LNCAP (cell line): Measurements from ENCODE around the gene NOC2L.

Source experiments
- CTCF ChIP-seq: fragments of 450-650 bp; IDR thresholded peaks from 2 replicates; pipeline ENCODE4 v1.5.1; 2017; ENCODE audit warnings: mild to moderate bottlenecking

The NOC2L gene

DNA sequence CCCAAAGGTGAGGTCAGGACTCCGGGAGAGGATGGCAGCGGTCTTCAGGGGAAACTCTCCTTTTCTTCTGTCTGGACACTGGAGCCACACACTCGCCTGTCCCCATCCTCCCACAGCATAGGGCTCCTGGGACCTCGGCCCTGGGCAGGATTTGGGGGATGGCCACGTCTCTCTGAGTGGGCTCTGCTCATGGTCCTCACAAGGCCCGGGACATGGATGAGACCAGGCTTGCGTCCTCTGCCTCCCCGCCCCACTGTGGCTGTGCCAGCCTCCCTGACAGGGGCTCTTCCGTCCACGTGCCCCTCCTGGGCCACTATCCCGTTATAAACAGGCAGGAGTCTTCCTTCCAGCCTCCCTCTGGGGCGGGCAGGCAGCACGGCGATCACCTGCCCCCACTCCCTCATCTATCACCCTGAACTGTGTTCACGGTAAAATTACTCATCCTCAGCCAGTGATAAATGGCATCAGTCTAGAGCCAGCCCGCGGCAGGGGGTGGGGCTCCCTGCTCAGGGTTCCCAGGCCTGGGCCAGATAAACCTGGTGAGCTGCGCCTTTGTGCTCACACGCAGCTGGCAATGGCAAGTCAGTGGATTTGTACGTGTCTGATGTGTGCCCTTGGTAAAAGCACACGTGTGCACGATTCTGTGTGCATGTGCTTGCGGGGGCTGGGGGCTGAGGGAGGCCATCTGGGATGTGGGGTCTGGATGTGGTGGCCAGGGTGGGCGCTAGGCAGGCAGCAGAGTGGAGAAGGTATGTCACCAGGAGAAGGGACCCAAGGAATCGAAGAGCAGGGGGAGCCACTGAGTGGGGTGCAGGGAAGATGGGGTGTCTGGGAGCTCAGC lies 48.0 kb downstream of the NOC2L start:
- no peak for TF ChIP-seq CTCF

GRCh38 chr1:910311-910880 lies 48.7 kb downstream of the NOC2L start:
- TF ChIP-seq CTCF, result no peak

- TF ChIP-seq CTCF, result no peak
Measured at GRCh38 chr1:909861-910310, 49.2 kb downstream of the NOC2L start.

DNA sequence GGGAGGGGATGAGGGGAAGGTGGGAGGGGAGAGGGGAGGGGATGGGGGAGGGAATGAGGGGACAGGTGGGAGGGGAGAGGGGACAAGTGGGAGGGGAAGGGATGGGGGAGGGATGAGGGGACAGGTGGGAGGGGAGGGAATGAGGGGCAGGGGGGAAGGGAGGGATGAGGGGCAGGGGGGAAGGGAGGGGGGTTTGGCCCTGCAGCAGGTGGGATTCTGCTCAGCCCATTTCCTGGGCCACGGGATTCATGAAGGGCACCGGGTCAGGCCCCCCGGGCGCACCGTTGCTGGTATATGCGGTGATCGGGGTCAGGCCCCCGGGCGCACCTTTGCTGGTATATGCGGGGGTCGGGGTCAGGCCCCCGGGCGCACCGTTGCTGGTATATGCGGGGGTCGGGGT lies 50.4 kb downstream of the NOC2L start:
- TF ChIP-seq CTCF, result no peak

GRCh38 chr1:907611-908451 lies 51.2 kb downstream of the NOC2L start:
- TF ChIP-seq CTCF, result no peak

DNA sequence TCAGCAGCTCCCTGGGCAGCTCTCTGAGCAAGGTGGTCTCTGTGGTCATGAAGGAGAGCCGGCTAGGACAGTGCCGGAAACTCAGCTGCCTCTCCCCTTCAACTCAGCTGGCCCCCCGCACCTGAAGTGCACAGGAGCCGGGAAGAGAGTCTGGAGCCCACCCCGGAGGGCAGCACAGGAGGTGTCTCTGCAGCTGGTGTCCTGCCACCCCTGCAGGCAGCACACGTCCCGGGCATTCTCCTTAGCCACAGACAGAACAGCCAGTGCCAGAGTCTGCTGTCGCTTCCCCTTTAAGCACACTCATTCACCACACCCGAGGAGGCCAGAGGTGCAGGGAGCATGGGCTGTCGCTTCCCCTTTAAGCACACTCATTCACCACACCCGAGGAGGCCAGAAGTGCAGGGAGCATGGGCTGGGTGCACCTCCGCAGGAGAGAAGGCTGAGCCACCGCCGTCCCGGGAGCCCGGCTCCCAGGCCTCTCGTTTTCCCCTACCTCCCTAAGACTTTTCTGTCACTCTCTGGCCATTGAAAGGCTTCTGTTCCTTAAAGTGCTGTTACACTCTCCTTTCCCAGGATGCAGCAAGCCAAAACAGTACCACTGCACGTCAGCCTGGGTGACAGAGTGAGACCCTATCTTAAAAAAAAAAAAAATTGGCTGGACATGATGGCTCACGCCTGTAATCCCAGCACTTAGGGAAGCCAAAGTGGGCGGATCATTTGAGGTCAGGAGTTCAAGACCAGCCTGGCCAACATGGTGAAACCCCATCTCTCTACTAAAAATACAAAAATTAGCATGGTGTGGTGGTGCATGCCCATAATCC lies 52.2 kb downstream of the NOC2L start:
- TF ChIP-seq CTCF, result no peak
